ENCODE measurements around the gene CFAP410. TPM values are rescaled to one million over a fixed set of nuclear protein-coding genes. Genes with fewer than 3 reads are reported as not detected.
A peak's percentile ranks its signal among the peaks of the same experiment; 100 is the strongest.

CFAP410 gene
- total RNA-seq, 6 donors from 2014 or later = 34.4 to 85.9 (median 48.4) TPM

DNA sequence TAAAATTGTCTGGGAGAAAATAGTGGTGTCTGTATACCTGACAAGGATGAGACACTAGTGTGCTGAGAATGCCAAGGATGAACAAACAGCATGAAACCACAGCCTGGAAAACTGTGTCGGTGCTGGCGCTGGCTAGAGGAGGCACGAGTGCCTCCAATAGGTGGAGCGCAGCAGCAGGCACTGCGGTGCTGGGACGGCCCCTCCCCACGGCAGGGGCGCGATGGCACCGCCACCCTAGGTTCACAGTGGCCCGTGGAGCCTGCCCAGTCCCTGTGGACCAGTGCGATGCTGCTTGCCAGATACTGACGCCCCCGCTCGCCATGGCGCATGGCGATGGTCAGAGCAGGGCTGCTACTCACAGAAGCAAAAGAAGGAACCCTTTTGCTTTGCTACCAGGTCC lies 6.8 kb downstream of the CFAP410 start:
- peak in 1 of 2 donors; percentile 75 for DNase-seq
- TF ChIP-seq EP300 (IDR thresholded peaks at IDR 0.05) = no peak
- no peak for TF ChIP-seq POLR2AphosphoS5 (IDR thresholded peaks at IDR 0.05)
- no peak for TF ChIP-seq POLR2A (IDR thresholded peaks at IDR 0.05)
- TF ChIP-seq CTCF (IDR thresholded peaks at IDR 0.05) = no peak
- no peak for ATAC-seq (ENCODE audit: low FRiP score in 2 of 2)
- peaks cover 0 to 47% (median 24%) of the 10 kb centered on the region in 4 donors for H3K36me3 ChIP-seq
- no peaks in the 10 kb centered on the region for H3K9me3 ChIP-seq
- WGBS, 2 donors = 93 to 94% methylated on average over 13 to 17 of the region's 17 CpGs
- H3K4me1 ChIP-seq = peaks cover 0 to under 1% (median 0%) of the 10 kb centered on the region in 4 donors
- no peak overlapping the region for H3K4me3 ChIP-seq
- no peak overlapping the region for H3K27ac ChIP-seq
- H3K27me3 ChIP-seq = no peaks in the 10 kb centered on the region

DNA sequence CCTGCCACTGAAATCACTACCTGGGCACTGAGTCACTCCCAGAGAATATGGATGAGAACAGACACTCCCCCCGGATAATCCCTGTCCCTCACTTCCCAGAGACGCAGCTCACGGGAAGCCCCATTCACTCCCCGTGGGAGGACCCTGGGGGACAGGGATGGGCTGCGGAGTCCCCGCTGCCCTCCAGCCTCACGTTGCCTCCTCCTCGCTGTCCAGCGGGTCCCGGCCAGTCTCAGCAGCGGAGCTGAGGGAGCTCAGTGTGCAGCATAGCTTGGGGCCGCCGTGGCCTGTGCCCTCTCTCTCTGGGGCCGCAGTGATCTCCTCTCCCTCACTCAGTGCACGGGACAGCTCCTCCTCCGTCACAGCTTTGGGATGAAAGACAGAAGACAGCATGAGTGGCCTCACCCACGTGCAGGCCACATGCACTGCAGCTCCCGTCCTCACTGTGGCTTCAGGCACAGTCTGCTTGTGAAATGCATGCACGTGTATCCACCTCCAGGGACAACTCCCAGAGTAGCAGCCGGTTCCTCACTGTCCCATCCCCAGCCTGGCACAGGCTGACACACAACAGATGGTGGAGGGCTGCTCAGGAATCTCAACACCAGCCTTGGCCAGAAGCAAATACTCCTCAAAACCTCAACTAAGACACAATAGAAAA lies 7.4 kb downstream of the CFAP410 start:
- H3K27ac ChIP-seq = no peak overlapping the region
- 79 to 81% methylated on average over 17 to 20 of the region's 20 CpGs for WGBS, 2 donors

DNA sequence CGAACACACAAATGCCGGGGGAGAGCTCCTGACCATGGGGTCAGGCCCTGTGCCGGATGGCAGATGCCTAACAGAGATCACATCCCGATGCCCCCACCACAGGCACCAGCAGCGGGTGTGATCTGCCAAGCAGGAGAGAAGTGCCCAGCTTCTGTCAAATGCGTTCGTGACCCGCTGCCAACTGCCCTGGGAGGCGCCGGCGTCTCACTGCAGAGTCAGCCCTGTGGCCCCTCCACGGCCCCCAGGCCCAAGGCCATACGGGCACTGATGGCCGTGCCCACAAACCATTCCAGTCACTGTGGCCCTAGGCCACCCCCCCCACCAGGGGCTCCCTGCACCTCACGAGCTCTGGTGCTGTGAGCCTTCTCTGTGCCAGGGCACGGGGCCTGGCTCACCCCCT lies 8.0 kb downstream of the CFAP410 start:
- Histone ChIP-seq H3K9me3 (no peaks in the 10 kb centered on the region), H3K4me1 (no peaks in the 10 kb centered on the region), H3K27me3 (no peaks in the 10 kb centered on the region), H3K36me3 (peaks cover 4 to 53% (median 35%) of the 10 kb centered on the region in 4 donors), H3K4me3 (no peak overlapping the region), H3K27ac (no peak overlapping the region)
- no peak for ATAC-seq (ENCODE audit: low FRiP score in 2 of 2)
- WGBS, 2 donors = 83 to 92% methylated on average over 1 to 16 of the region's 16 CpGs
- TF ChIP-seq POLR2AphosphoS5 (IDR thresholded peaks at IDR 0.05) (no peak), CTCF (IDR thresholded peaks at IDR 0.05) (no peak), POLR2A (IDR thresholded peaks at IDR 0.05) (no peak), EP300 (IDR thresholded peaks at IDR 0.05) (no peak)
- peak in 1 of 2 donors; percentile 74 for DNase-seq

More for the DNA sequence above, 7.4 kb downstream of the CFAP410 start:
- no peak for TF ChIP-seq POLR2A (IDR thresholded peaks at IDR 0.05)
- no peak for TF ChIP-seq CTCF (IDR thresholded peaks at IDR 0.05)
- TF ChIP-seq POLR2AphosphoS5 (IDR thresholded peaks at IDR 0.05) = no peak
- TF ChIP-seq EP300 (IDR thresholded peaks at IDR 0.05) = no peak
- ATAC-seq (ENCODE audit: low FRiP score in 2 of 2) (no peak), DNase-seq (peak in 1 of 2 donors; percentile 76)
- no peaks in the 10 kb centered on the region for H3K9me3 ChIP-seq
- no peak overlapping the region for H3K4me3 ChIP-seq
- H3K36me3 ChIP-seq = peaks cover under 1 to 53% (median 29%) of the 10 kb centered on the region in 4 donors
- no peaks in the 10 kb centered on the region for H3K27me3 ChIP-seq
- no peaks in the 10 kb centered on the region for H3K4me1 ChIP-seq

GRCh38 chr21:44330698-44331097 lies 8.5 kb downstream of the CFAP410 start:
- no peak for TF ChIP-seq POLR2AphosphoS5 (IDR thresholded peaks at IDR 0.05)
- no peak for TF ChIP-seq CTCF (IDR thresholded peaks at IDR 0.05)
- no peak for TF ChIP-seq POLR2A (IDR thresholded peaks at IDR 0.05)
- no peak for TF ChIP-seq EP300 (IDR thresholded peaks at IDR 0.05)
- 76 to 82% methylated on average over 14 to 18 of the region's 18 CpGs for WGBS, 2 donors
- Histone ChIP-seq H3K4me1 (no peaks in the 10 kb centered on the region), H3K4me3 (no peak overlapping the region), H3K27ac (no peak overlapping the region), H3K36me3 (peaks cover 4 to 55% (median 38%) of the 10 kb centered on the region in 4 donors), H3K27me3 (no peaks in the 10 kb centered on the region), H3K9me3 (no peaks in the 10 kb centered on the region)
- no peak for DNase-seq
- ATAC-seq (ENCODE audit: low FRiP score in 2 of 2) = no peak

Measured in upper lobe of left lung (tissue), 6 donors.